Measurements from ENCODE around the gene FEZ2.

FEZ2 gene

DNA sequence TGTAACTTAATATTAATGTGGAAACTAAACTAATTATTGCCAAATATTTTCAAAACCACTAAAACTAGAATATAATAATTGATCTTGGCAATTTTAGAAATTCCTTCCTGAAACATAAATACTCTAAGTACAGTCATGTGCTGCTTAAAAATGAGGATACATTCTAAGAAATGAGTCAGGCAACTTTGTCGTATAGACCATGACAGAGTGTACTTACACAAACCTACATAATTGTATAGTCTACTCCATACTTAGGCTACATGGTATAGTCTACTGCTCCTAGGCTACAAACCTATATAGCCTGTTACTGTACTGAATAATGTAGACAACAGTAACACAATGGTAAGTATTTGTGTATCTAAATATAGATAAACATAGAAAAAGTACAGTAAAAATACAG is 27.6 kb downstream of the FEZ2 start:
- Histone ChIP-seq H3K27ac (ENCODE audit: low read depth, low read length) (no peak overlapping the region), H3K4me1 (ENCODE audit: insufficient read depth, low read length) (peaks cover 10% of the 10 kb centered on the region), H3K4me3 (ENCODE audit: low read depth in 1 of 2, low read length in 2 of 2) (no peak overlapping the region), H3K27me3 (ENCODE audit: control insufficient read depth in 1 of 2, insufficient read depth in 2 of 2, low read length in 2 of 2) (no peaks in the 10 kb centered on the region), H3K9ac (ENCODE audit: low read length) (no peak overlapping the region), H3K36me3 (ENCODE audit: insufficient read depth, low read length) (peaks cover 9% of the 10 kb centered on the region), H3K9me3 (ENCODE audit: low read length) (no peaks in the 10 kb centered on the region)

DNA sequence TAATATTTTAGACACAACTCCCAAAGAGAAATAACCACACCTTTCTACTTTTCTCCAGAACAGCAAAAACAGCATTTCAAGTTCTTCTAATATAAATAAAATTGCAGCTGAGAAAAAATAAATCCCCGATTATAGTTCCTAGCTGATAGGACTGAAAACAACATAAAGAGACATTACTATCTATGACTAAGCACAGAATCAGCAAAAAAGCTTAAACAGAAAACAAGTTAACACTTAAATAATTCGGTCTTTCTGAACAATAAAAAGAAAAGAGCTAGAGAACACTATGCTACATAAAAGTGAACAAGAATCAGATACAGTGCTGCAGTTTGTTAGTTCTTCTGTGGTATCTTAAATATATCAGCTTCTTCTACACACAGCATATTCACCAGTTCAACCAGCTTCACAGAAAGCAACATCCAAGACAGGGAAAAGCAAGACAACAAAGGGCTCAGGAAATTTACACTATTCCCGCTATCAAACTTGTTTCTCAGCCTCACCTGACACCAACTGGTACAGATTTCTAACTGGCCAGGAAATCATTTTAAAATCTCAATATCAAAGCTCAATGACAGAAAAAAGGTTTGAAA is 28.6 kb downstream of the FEZ2 start:
- Histone ChIP-seq H3K4me3 (ENCODE audit: low read depth in 1 of 2, low read length in 2 of 2) (no peak overlapping the region), H3K27me3 (ENCODE audit: control insufficient read depth in 1 of 2, insufficient read depth in 2 of 2, low read length in 2 of 2) (no peaks in the 10 kb centered on the region), H3K9ac (ENCODE audit: low read length) (no peak overlapping the region)

DNA sequence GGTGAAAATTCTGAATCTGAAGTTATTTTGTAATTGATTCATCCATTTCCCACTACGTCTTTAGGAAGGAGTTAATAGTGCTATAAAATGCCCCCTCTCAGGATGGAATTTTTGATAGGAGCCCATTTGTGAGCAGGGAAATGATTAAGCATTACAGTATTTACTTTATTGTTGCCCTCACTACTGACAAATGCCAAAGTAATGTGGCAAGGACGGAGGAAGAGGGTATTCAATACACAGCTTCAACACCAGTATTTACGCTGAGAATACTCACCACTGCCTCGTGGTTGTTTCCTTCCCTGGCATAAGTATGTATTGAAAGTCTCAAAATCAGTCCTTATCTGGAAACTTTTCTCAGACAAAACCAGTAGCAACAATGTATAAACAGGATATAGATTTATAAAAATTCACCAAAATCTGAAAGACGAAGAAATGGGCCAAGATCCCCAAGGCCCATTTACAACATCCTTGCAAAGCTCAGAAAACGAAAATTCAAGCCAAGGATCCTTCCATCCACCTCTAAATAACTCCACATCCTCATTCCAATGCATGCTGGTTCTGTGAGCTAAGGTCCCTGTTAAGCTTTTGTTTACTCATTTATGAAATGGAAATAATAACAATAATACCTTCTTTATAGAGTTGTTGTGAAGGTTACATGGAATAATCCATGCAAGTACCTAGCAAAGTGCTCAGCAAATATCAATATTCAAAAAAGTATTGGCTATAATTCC is 29.3 kb downstream of the FEZ2 start:
- Histone ChIP-seq H3K4me3 (ENCODE audit: low read depth in 1 of 2, low read length in 2 of 2) (no peak overlapping the region), H3K9ac (ENCODE audit: low read length) (no peak overlapping the region), H3K36me3 (ENCODE audit: insufficient read depth, low read length) (peaks cover 12% of the 10 kb centered on the region), H3K27ac (ENCODE audit: low read depth, low read length) (no peak overlapping the region), H3K9me3 (ENCODE audit: low read length) (no peaks in the 10 kb centered on the region), H3K4me1 (ENCODE audit: insufficient read depth, low read length) (peaks cover 10% of the 10 kb centered on the region), H3K27me3 (ENCODE audit: control insufficient read depth in 1 of 2, insufficient read depth in 2 of 2, low read length in 2 of 2) (no peaks in the 10 kb centered on the region)

More for the DNA sequence above, 28.6 kb downstream of the FEZ2 start:
- peaks cover 12% of the 10 kb centered on the region for H3K36me3 ChIP-seq (ENCODE audit: insufficient read depth, low read length)
- no peaks in the 10 kb centered on the region for H3K9me3 ChIP-seq (ENCODE audit: low read length)
- H3K27ac ChIP-seq (ENCODE audit: low read depth, low read length) = no peak overlapping the region
- peaks cover 10% of the 10 kb centered on the region for H3K4me1 ChIP-seq (ENCODE audit: insufficient read depth, low read length)

DNA sequence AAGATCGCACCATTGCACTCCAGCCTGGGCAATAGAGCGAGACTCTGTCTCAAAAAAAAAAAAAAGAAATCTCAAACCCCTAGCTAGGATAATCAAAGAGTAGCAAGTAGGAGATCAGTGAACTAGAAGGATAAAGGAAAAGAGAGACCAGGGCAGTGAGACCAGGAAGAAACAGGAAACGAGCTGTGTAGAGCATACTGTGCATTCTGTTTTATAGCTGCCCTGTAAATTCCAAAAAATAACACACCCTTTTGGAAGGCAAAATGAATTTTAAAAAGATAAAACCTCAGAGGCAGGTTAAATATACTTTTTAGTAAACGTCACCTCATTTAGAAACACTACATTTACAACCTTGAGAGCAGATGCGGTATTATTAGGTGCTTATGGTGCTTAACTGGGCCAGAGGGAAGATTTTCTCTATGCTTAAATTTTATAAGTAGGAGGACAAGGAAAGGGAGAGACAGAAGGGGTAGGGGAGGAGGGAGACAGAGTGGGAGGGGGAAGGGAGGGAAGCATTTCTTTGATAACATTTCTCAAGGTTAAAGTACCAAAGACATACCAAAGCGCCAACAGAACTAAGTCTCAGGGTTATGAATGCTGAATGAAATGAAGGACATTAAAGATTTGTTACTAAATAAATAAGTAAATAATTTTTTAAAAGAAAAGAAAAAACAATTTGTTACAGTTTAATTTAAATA is 30.1 kb downstream of the FEZ2 start:
- H3K4me3 ChIP-seq (ENCODE audit: low read depth in 1 of 2, low read length in 2 of 2) = no peak overlapping the region
- H3K9me3 ChIP-seq (ENCODE audit: low read length) = no peaks in the 10 kb centered on the region
- no peak overlapping the region for H3K27ac ChIP-seq (ENCODE audit: low read depth, low read length)
- peaks cover 9% of the 10 kb centered on the region for H3K4me1 ChIP-seq (ENCODE audit: insufficient read depth, low read length)
- peaks cover 12% of the 10 kb centered on the region for H3K36me3 ChIP-seq (ENCODE audit: insufficient read depth, low read length)
- H3K9ac ChIP-seq (ENCODE audit: low read length) = no peak overlapping the region
- no peaks in the 10 kb centered on the region for H3K27me3 ChIP-seq (ENCODE audit: control insufficient read depth in 1 of 2, insufficient read depth in 2 of 2, low read length in 2 of 2)

DNA sequence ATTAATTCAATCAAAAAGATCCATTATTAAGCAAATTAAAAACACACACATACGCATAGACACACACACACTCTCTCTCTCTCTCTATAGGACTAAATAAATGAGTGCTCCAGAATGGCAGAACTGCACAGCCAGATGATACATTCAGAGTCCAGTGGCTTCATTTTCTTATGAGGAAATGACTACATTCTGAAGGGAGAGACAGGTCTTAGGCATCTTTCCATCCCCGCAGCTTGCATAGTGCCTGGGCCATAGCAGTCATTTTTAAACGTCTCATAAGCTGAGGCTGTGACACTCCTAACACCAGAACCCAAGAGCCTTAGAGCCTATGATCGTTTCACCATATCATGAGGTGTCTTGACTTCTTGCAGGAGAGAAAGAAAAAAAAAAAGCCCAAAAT is 31.1 kb downstream of the FEZ2 start:
- peaks cover 12% of the 10 kb centered on the region for H3K36me3 ChIP-seq (ENCODE audit: insufficient read depth, low read length)
- H3K9me3 ChIP-seq (ENCODE audit: low read length) = no peaks in the 10 kb centered on the region
- H3K27ac ChIP-seq (ENCODE audit: low read depth, low read length) = no peak overlapping the region
- no peak overlapping the region for H3K4me3 ChIP-seq (ENCODE audit: low read depth in 1 of 2, low read length in 2 of 2)
- no peak overlapping the region for H3K9ac ChIP-seq (ENCODE audit: low read length)
- no peaks in the 10 kb centered on the region for H3K27me3 ChIP-seq (ENCODE audit: control insufficient read depth in 1 of 2, insufficient read depth in 2 of 2, low read length in 2 of 2)
- H3K4me1 ChIP-seq (ENCODE audit: insufficient read depth, low read length) = peaks cover under 1% of the 10 kb centered on the region

DNA sequence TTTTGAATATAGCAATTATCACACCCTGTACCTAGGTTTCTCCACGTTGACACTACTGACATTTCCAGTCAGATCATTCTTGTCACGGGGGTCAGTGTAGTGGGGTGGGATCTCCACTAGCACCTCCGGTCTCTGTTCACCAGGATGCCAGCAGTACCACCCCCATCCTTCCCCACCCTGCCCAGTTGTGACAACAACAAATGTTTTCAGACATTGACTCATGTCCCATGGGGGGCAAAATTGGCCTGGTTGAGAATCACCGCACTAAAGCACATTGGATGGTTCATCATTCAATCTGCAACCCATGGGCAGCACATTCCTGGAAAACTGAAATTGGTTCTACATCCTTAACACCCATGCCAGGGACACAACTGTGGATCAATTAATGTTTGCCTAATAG is 32.3 kb downstream of the FEZ2 start:
- Histone ChIP-seq H3K4me3 (ENCODE audit: low read depth in 1 of 2, low read length in 2 of 2) (no peak overlapping the region), H3K36me3 (ENCODE audit: insufficient read depth, low read length) (peaks cover 12% of the 10 kb centered on the region), H3K27ac (ENCODE audit: low read depth, low read length) (no peak overlapping the region), H3K9me3 (ENCODE audit: low read length) (no peaks in the 10 kb centered on the region), H3K4me1 (ENCODE audit: insufficient read depth, low read length) (peaks cover 5% of the 10 kb centered on the region), H3K27me3 (ENCODE audit: control insufficient read depth in 1 of 2, insufficient read depth in 2 of 2, low read length in 2 of 2) (no peaks in the 10 kb centered on the region), H3K9ac (ENCODE audit: low read length) (no peak overlapping the region)

DNA sequence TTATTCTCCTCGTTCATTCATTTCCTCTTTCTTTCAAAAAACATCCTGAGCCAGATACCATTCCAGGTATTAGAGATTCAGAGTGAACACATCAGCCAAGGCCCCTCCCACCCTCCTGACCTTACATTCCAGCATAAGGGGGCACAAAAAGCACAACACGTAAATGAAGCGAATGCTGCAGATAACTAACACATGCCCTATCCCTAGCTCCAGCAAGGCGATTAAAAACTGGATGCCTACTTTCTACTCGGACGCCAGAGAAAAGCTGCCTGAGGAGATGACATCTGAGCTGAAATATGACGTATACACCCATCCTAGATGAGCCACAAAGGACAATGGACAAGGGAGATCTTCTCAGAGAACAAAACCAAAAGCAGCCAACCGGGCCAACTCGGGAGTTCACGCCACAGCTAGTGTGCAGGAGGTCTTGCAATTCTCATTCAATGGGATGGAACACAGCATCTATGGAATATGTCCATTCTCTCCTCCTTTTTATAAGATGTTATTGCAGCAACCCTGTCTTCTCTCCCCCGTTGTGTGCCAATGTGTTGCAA is 33.5 kb downstream of the FEZ2 start:
- no peaks in the 10 kb centered on the region for H3K27me3 ChIP-seq (ENCODE audit: control insufficient read depth in 1 of 2, insufficient read depth in 2 of 2, low read length in 2 of 2)
- no peaks in the 10 kb centered on the region for H3K9me3 ChIP-seq (ENCODE audit: low read length)
- H3K9ac ChIP-seq (ENCODE audit: low read length) = no peak overlapping the region
- no peak overlapping the region for H3K4me3 ChIP-seq (ENCODE audit: low read depth in 1 of 2, low read length in 2 of 2)
- peaks cover 5% of the 10 kb centered on the region for H3K4me1 ChIP-seq (ENCODE audit: insufficient read depth, low read length)
- H3K27ac ChIP-seq (ENCODE audit: low read depth, low read length) = no peak overlapping the region
- peaks cover 12% of the 10 kb centered on the region for H3K36me3 ChIP-seq (ENCODE audit: insufficient read depth, low read length)

DNA sequence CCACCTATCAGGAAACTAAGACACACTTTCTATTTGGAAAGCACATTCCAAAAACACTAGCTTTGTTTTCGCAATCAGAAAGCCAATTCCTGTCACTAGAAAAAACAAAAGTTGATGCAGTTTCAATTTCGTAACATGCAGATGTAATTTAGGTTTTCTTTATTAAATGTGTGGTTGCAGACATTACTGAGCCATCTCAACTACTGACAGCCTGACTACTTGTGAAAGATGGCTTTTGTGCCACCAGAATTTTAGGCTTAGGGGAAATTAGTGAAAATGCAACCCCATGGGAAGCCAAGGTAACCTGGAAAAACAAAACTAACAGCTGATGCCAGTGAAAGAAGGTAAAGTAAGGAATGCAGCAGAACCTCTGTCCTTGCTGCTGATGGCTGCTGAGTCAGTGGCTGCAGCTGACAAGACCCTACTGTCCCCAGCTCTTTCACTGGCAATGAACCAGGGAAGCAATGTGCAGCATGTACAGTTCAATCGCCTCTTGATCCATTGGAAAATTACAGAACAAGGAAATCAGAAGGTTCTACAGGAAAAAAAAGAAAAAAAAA is 34.9 kb downstream of the FEZ2 start:
- no peaks in the 10 kb centered on the region for H3K27me3 ChIP-seq (ENCODE audit: control insufficient read depth in 1 of 2, insufficient read depth in 2 of 2, low read length in 2 of 2)
- H3K36me3 ChIP-seq (ENCODE audit: insufficient read depth, low read length) = peaks cover 12% of the 10 kb centered on the region
- H3K4me3 ChIP-seq (ENCODE audit: low read depth in 1 of 2, low read length in 2 of 2) = no peak overlapping the region
- peaks cover 5% of the 10 kb centered on the region for H3K4me1 ChIP-seq (ENCODE audit: insufficient read depth, low read length)
- no peak overlapping the region for H3K9ac ChIP-seq (ENCODE audit: low read length)
- no peaks in the 10 kb centered on the region for H3K9me3 ChIP-seq (ENCODE audit: low read length)
- H3K27ac ChIP-seq (ENCODE audit: low read depth, low read length) = no peak overlapping the region

DNA sequence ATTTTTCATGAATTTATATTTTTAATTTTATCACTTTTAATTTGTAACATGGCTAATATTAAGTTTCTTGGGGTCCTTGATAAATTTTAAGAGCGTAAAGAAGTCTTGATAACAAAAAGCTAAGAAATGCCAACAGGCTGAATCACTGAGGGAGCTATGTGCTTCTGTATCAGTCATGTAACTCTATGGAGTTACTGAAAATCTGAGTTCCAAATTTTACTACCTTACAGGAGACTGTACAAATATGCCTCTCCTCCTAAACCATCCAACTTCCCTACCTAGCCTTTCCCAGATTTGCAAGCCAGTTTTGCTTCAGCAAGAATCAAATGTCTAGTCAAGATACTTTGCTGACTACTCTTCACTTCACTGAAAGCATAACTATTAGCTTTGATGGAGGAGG is 35.7 kb downstream of the FEZ2 start:
- H3K36me3 ChIP-seq (ENCODE audit: insufficient read depth, low read length) = peaks cover 12% of the 10 kb centered on the region
- H3K9ac ChIP-seq (ENCODE audit: low read length) = no peak overlapping the region
- H3K27me3 ChIP-seq (ENCODE audit: control insufficient read depth in 1 of 2, insufficient read depth in 2 of 2, low read length in 2 of 2) = no peaks in the 10 kb centered on the region
- no peaks in the 10 kb centered on the region for H3K9me3 ChIP-seq (ENCODE audit: low read length)
- peaks cover 5% of the 10 kb centered on the region for H3K4me1 ChIP-seq (ENCODE audit: insufficient read depth, low read length)
- H3K4me3 ChIP-seq (ENCODE audit: low read depth in 1 of 2, low read length in 2 of 2) = no peak overlapping the region
- no peak overlapping the region for H3K27ac ChIP-seq (ENCODE audit: low read depth, low read length)

DNA sequence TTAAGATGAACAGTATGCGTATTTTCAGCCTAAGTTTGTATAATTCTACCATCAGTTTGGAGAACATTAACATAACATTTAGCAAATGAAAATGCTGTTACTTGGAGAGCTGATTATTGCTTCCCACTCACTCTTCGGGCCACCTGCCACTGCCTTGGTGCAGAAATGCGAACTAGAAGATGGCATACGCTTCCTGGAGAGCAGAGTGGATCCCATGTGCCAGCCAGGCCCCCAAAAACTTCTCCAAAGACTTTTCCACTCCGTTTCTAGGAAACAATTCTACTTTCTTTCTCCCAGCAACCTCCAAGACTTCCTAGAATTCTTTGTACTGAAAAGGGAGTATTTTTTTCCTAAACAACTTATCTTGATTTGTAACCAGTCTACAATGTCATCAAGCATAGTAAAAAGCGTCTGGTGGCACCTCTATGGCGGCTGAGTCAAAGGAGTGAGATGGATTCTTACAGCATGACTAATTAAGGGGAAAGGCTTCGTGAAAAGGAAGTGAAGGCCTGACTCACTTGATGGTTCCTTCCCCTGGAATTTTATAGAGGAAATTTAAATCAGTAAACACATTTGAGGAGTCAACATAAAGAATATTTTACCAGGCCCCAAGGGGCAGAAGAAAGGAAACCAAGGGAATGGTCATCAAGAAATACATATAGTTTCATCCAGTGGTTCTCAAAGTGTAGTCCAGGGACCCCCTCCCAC is 36.6 kb downstream of the FEZ2 start:
- H3K9ac ChIP-seq (ENCODE audit: low read length) = no peak overlapping the region
- H3K4me3 ChIP-seq (ENCODE audit: low read depth in 1 of 2, low read length in 2 of 2) = no peak overlapping the region
- peaks cover 10% of the 10 kb centered on the region for H3K4me1 ChIP-seq (ENCODE audit: insufficient read depth, low read length)
- no peaks in the 10 kb centered on the region for H3K9me3 ChIP-seq (ENCODE audit: low read length)
- peaks cover 6% of the 10 kb centered on the region for H3K36me3 ChIP-seq (ENCODE audit: insufficient read depth, low read length)
- H3K27me3 ChIP-seq (ENCODE audit: control insufficient read depth in 1 of 2, insufficient read depth in 2 of 2, low read length in 2 of 2) = no peaks in the 10 kb centered on the region
- H3K27ac ChIP-seq (ENCODE audit: low read depth, low read length) = no peak overlapping the region

DNA sequence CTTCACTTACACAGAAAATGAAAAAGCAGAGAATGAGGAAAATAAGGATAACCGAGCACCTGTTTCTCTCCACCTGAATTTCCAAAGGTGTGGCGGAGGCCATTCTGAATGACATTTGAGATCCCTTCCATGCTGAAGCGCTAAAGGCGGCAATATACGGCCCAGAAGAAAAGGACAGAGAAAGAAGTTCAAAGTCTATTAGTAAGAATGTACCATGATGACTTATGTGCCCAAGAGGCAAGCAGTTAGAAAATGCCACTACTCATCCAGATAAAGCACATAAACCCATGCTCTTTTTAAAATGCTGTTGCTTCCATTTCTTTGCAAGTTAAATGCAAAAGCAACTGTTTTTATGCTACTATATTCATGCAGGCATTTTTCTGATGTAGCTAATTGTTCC is 37.2 kb downstream of the FEZ2 start:
- H3K36me3 ChIP-seq (ENCODE audit: insufficient read depth, low read length) = peaks cover 6% of the 10 kb centered on the region
- peaks cover 10% of the 10 kb centered on the region for H3K4me1 ChIP-seq (ENCODE audit: insufficient read depth, low read length)
- no peak overlapping the region for H3K9ac ChIP-seq (ENCODE audit: low read length)
- no peak overlapping the region for H3K27ac ChIP-seq (ENCODE audit: low read depth, low read length)
- H3K9me3 ChIP-seq (ENCODE audit: low read length) = no peaks in the 10 kb centered on the region
- no peaks in the 10 kb centered on the region for H3K27me3 ChIP-seq (ENCODE audit: control insufficient read depth in 1 of 2, insufficient read depth in 2 of 2, low read length in 2 of 2)
- no peak overlapping the region for H3K4me3 ChIP-seq (ENCODE audit: low read depth in 1 of 2, low read length in 2 of 2)
